Right atrium auricular region (tissue), 2 donors: ENCODE measurements around the gene PRR35. TPM values are rescaled to one million over a fixed set of nuclear protein-coding genes. Genes with fewer than 3 reads are reported as not detected.
A peak's percentile ranks its signal among the peaks of the same experiment; 100 is the strongest.

ENCODE experiments used
- DNase-seq: peaks from one replicate; pipeline ENCODE4 v3.0.0-alpha.2; 2019; ENCODE audit warnings: low spot score
- H3K27ac ChIP-seq, 2 donors: fragments of 200-600 bp; sonication (generic); 1 replicate in 1 of 2; 2 replicates in 1 of 2; pipeline ENCODE4 v1.5.1; 2016 to 2019
- H3K27me3 ChIP-seq, 2 donors: fragments of 200-600 bp; sonication (generic); one replicate each; pipeline versions ENCODE4 v1.5.1 to v1.6.0; 2017 to 2019
- H3K36me3 ChIP-seq: fragments of 200-600 bp; sonication (generic); one replicate; pipeline ENCODE4 v1.5.1; 2016
- H3K4me1 ChIP-seq, 2 donors: fragments of 200-600 bp; sonication (generic); one replicate each; pipeline versions ENCODE4 v1.5.1 to v1.6.0; 2017 to 2019
- H3K4me3 ChIP-seq, 2 donors: fragments of 200-600 bp; sonication (generic); 1 replicate in 1 of 2; 2 replicates in 1 of 2; pipeline ENCODE4 v1.5.1; 2017 to 2019; ENCODE audit warnings: mild to moderate bottlenecking in 1 of 2, moderate library complexity in 1 of 2
- H3K9me3 ChIP-seq, 2 donors: fragments of 200-600 bp; sonication (generic); one replicate each; pipeline ENCODE4 v1.5.1; 2019
- CTCF ChIP-seq, 2 donors: fragments of 200-600 bp; sonication (generic); IDR thresholded peaks; one replicate each; pipeline ENCODE4 v1.5.1; 2019; ENCODE audit warnings: antibody characterized with exemption in 2 of 2
- total RNA-seq, 2 donors: library from RNA; depleted of rRNA; stranded (reverse); fragments of >200 nt; gene quantifications; one replicate each; pipeline ENCODE4 v1.1.0, GENCODE V29; 2016

The PRR35 gene
- total RNA-seq, 2 donors from 2014 or later = not detected

- Histone ChIP-seq H3K27ac (no peak overlapping the region), H3K27me3 (no peaks in the 10 kb centered on the region), H3K4me1 (peaks cover 0 to 40% of the 10 kb centered on the region in 2 donors), H3K4me3 (no peak overlapping the region), H3K36me3 (no peaks in the 10 kb centered on the region), H3K9me3 (no peaks in the 10 kb centered on the region)
- no peak for DNase-seq
- TF ChIP-seq CTCF (IDR thresholded peaks at IDR 0.05) = no peak
Observed at GRCh38 chr16:583470-583814, 23.2 kb downstream of the PRR35 start.

- no peak overlapping the region for H3K27ac ChIP-seq
- no peaks in the 10 kb centered on the region for H3K9me3 ChIP-seq
- no peak for DNase-seq
- H3K4me3 ChIP-seq = no peak overlapping the region
- peaks cover 0 to 42% of the 10 kb centered on the region in 2 donors for H3K4me1 ChIP-seq
- no peak for TF ChIP-seq CTCF (IDR thresholded peaks at IDR 0.05)
- no peaks in the 10 kb centered on the region for H3K36me3 ChIP-seq
- no peaks in the 10 kb centered on the region for H3K27me3 ChIP-seq
Observed at GRCh38 chr16:583815-584591, 23.8 kb downstream of the PRR35 start.

GRCh38 chr16:585351-585750, 25.2 kb downstream of the PRR35 start:
- peaks cover 0 to 42% of the 10 kb centered on the region in 2 donors for H3K4me1 ChIP-seq
- H3K9me3 ChIP-seq = no peaks in the 10 kb centered on the region
- TF ChIP-seq CTCF (IDR thresholded peaks at IDR 0.05) = no peak
- no peaks in the 10 kb centered on the region for H3K36me3 ChIP-seq
- no peak overlapping the region for H3K27ac ChIP-seq
- H3K27me3 ChIP-seq = no peaks in the 10 kb centered on the region
- H3K4me3 ChIP-seq = no peak overlapping the region
- DNase-seq = no peak

- no peak for DNase-seq
- H3K27me3 ChIP-seq = no peaks in the 10 kb centered on the region
- H3K4me3 ChIP-seq = no peak overlapping the region
- no peaks in the 10 kb centered on the region for H3K36me3 ChIP-seq
- H3K9me3 ChIP-seq = no peaks in the 10 kb centered on the region
- no peak for TF ChIP-seq CTCF (IDR thresholded peaks at IDR 0.05)
- H3K27ac ChIP-seq = no peak overlapping the region
- H3K4me1 ChIP-seq = peaks cover 0 to 48% of the 10 kb centered on the region in 2 donors
Observed at GRCh38 chr16:586047-586644, 26.0 kb downstream of the PRR35 start.

- no peaks in the 10 kb centered on the region for H3K9me3 ChIP-seq
- H3K27me3 ChIP-seq = no peaks in the 10 kb centered on the region
- peaks cover 0 to 52% of the 10 kb centered on the region in 2 donors for H3K4me1 ChIP-seq
- TF ChIP-seq CTCF (IDR thresholded peaks at IDR 0.05) = no peak
- no peaks in the 10 kb centered on the region for H3K36me3 ChIP-seq
- DNase-seq = no peak
- H3K4me3 ChIP-seq = peak overlapping the region in 1 of 2 donors; percentile 77
- H3K27ac ChIP-seq = peak overlapping the region in 1 of 2 donors; percentile 97
Observed at GRCh38 chr16:586645-587590, 26.7 kb downstream of the PRR35 start.
